ENCODE measurements around the gene ALDH1A3.

GRCh38 chr15:100929641-100930042 lies 50.0 kb downstream of the ALDH1A3 start:
- TF ChIP-seq POLR2A (IDR thresholded peaks at IDR 0.05; ENCODE audit: low read length) (no peak), GATA1 (IDR thresholded peaks at IDR 0.05; ENCODE audit: low read depth, low read length) (no peak)

Data from erythroblast (primary cell).